Mesothelial cell of epicardium (in vitro differentiated cells): Measurements from ENCODE around the gene FNTB. TPM values are rescaled to one million over a fixed set of nuclear protein-coding genes. Genes with fewer than 3 reads are reported as not detected.

Source experiments
- DNase-seq, 2 experiments: peaks; one replicate each; pipeline ENCODE4 v3.0.0; 2021; ENCODE audit warnings: low spot score in 2 of 2; ENCODE audit not compliant: unreplicated experiment in 2 of 2
- H3K27ac Mint-ChIP-seq: 2 replicates; pipeline ENCODE4 v1.8.0; 2021; ENCODE audit warnings: mixed read lengths
- H3K27me3 Mint-ChIP-seq: 2 replicates; pipeline ENCODE4 v1.8.0; 2021; ENCODE audit warnings: low read depth, mixed read lengths
- H3K36me3 Mint-ChIP-seq: 2 replicates; pipeline ENCODE4 v1.8.0; 2021; ENCODE audit warnings: mixed read lengths
- H3K4me1 Mint-ChIP-seq: 2 replicates; pipeline ENCODE4 v1.8.0; 2021; ENCODE audit warnings: mixed read lengths
- H3K4me3 Mint-ChIP-seq: 2 replicates; pipeline ENCODE4 v1.8.0; 2021; ENCODE audit warnings: mild to moderate bottlenecking, moderate library complexity, mixed read lengths
- H3K9me3 Mint-ChIP-seq: 2 replicates; pipeline ENCODE4 v1.8.0; 2021; ENCODE audit warnings: mixed read lengths
- CTCF ChIP-seq: fragments of 200-600 bp; sonication (generic); IDR thresholded peaks from one replicate; pipeline ENCODE4 v1.5.0; 2021; ENCODE audit warnings: antibody characterized with exemption; ENCODE audit not compliant: unreplicated experiment
- total RNA-seq: library from RNA; stranded (reverse); gene quantifications from 3 replicates; pipeline ENCODE4 v1.2.1, GENCODE V29; 2021

FNTB gene
- total RNA-seq, 1 donor from 2014 or later, result 45.7 TPM

DNA sequence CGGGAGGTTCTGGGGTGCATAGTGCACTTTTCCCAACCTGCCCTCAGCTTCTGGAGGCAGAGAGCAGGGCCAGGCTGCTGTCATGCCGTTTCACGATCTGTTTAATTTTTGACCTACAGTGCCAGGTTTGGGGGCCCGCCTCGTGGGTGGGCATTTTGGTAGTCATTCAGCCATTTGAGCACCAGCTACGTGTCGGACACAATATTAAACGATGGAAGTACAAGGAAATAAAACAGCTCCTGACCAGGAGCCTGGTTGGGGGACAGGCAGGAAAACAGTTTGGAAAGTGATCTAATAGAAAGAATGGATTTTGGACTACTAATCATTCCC, 708 bp downstream of the FNTB start:
- no peak for TF ChIP-seq CTCF
- Mint-ChIP-seq H3K36me3 (peaks cover 6% of the 10 kb centered on the region), H3K4me1 (peaks cover 24% of the 10 kb centered on the region), H3K27me3 (peaks cover 8% of the 10 kb centered on the region), H3K9me3 (no peaks in the 10 kb centered on the region), H3K27ac (peak overlapping the region; percentile 99), H3K4me3 (peak overlapping the region; percentile 96)
- DNase-seq, result no peak

DNA sequence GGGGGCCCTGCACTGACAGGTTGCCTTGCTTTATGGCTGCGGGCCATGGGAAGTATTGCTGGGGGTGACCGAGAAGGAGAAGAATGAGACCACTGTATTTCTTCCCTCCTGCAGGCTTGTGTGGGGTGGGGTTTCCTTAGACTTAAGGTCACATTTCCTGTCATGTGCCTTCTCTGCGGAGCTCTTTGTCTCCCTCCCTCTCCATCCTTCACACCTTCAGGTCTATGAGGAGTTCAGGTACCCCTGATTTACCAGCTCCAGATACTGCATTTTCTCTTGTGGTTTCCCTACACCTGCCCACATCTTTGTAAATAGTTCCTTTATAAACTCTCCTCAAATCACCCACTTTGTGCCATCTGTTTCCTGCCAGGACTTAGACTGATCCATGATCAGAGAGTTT, 3.6 kb downstream of the FNTB start:
- no peak for DNase-seq
- H3K27me3 Mint-ChIP-seq, result peaks cover 4% of the 10 kb centered on the region
- TF ChIP-seq CTCF, result no peak
- no peaks in the 10 kb centered on the region for H3K9me3 Mint-ChIP-seq
- peaks cover 16% of the 10 kb centered on the region for H3K4me1 Mint-ChIP-seq
- no peak overlapping the region for H3K27ac Mint-ChIP-seq
- no peak overlapping the region for H3K4me3 Mint-ChIP-seq
- peaks cover 10% of the 10 kb centered on the region for H3K36me3 Mint-ChIP-seq

- H3K27me3 Mint-ChIP-seq, result peaks cover 2% of the 10 kb centered on the region
- no peaks in the 10 kb centered on the region for H3K9me3 Mint-ChIP-seq
- peaks cover 10% of the 10 kb centered on the region for H3K36me3 Mint-ChIP-seq
- no peak for TF ChIP-seq CTCF
- no peak overlapping the region for H3K27ac Mint-ChIP-seq
- DNase-seq, result no peak
- peaks cover 15% of the 10 kb centered on the region for H3K4me1 Mint-ChIP-seq
- no peak overlapping the region for H3K4me3 Mint-ChIP-seq
These were observed 4.2 kb downstream of the FNTB start for GRCh38 chr14:64990939-64991338.

- H3K4me3 Mint-ChIP-seq, result no peak overlapping the region
- no peaks in the 10 kb centered on the region for H3K9me3 Mint-ChIP-seq
- peaks cover 10% of the 10 kb centered on the region for H3K36me3 Mint-ChIP-seq
- no peaks in the 10 kb centered on the region for H3K27me3 Mint-ChIP-seq
- H3K27ac Mint-ChIP-seq, result no peak overlapping the region
- TF ChIP-seq CTCF, result no peak
- peaks cover 19% of the 10 kb centered on the region for H3K4me1 Mint-ChIP-seq
- no peak for DNase-seq
These were observed 5.7 kb downstream of the FNTB start for GRCh38 chr14:64992328-64992885.

DNA sequence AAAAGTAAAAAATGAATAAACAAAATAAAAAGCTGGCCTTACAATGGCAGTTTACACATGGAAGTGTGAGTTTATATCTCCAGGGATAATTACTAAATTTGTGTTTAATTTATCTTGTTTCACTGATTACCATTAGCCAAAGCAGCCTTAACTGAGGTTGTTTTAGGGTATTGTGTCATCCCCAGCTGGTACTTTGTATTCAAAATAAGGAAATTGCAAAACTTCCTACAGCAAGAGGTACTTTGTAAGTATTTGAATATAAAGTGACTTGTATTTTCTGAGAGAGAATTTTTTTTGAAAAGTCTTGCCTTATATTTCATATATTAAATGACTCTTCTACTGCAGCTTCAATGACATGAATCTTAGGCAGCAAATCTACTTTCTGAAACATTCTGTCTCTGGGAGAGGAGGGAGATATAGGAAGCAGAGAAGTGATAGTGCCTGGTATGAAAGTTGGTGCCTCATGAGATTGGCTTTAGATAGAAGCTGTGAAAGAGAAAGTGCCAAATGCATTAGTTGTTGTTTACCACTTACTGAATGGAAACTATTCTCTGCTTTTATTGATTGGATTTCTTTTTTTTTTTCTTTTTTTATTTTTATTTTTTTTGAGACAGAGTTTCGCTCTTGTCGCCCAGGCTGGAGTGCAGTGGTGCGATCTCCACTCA, 6.7 kb downstream of the FNTB start:
- TF ChIP-seq CTCF, result no peak
- H3K4me1 Mint-ChIP-seq, result peaks cover 29% of the 10 kb centered on the region
- H3K36me3 Mint-ChIP-seq, result peaks cover 10% of the 10 kb centered on the region
- no peaks in the 10 kb centered on the region for H3K9me3 Mint-ChIP-seq
- H3K27me3 Mint-ChIP-seq, result no peaks in the 10 kb centered on the region
- no peak overlapping the region for H3K4me3 Mint-ChIP-seq
- no peak overlapping the region for H3K27ac Mint-ChIP-seq
- no peak for DNase-seq
